ENCODE data around the gene FAAP20. TPM values are rescaled to one million over a fixed set of nuclear protein-coding genes. Genes with fewer than 3 reads are reported as not detected.

FAAP20 gene
- total RNA-seq, 1 donor from 2014 or later: 38.3 TPM

GRCh38 chr1:2170211-2170610 is 24.4 kb downstream of the FAAP20 start:
- H3K9me3 ChIP-seq: no peaks in the 10 kb centered on the region
- H3K4me3 ChIP-seq: no peak overlapping the region
- TF ChIP-seq CTCF (IDR thresholded peaks at IDR 0.05): no peak
- no peak overlapping the region for H3K27ac ChIP-seq
- no peaks in the 10 kb centered on the region for H3K36me3 ChIP-seq
- no peak for DNase-seq (ENCODE audit: low spot score in 2 of 2)
- intact Hi-C loops (cut with DNase I): no loop called here
- H3K27me3 ChIP-seq: no peaks in the 10 kb centered on the region
- H3K4me1 ChIP-seq: no peaks in the 10 kb centered on the region

GRCh38 chr1:2169200-2169836 is 25.3 kb downstream of the FAAP20 start:
- intact Hi-C loops (cut with DNase I): no loop called here
- H3K9me3 ChIP-seq: no peaks in the 10 kb centered on the region
- no peak for DNase-seq (ENCODE audit: low spot score in 2 of 2)
- H3K4me1 ChIP-seq: no peaks in the 10 kb centered on the region
- no peak overlapping the region for H3K4me3 ChIP-seq
- TF ChIP-seq CTCF (IDR thresholded peaks at IDR 0.05): no peak
- H3K27ac ChIP-seq: no peak overlapping the region
- no peaks in the 10 kb centered on the region for H3K27me3 ChIP-seq
- H3K36me3 ChIP-seq: no peaks in the 10 kb centered on the region

GRCh38 chr1:2168535-2168934 is 26.0 kb downstream of the FAAP20 start:
- TF ChIP-seq CTCF (IDR thresholded peaks at IDR 0.05): no peak
- H3K27ac ChIP-seq: no peak overlapping the region
- no peaks in the 10 kb centered on the region for H3K27me3 ChIP-seq
- no peaks in the 10 kb centered on the region for H3K9me3 ChIP-seq
- no peaks in the 10 kb centered on the region for H3K4me1 ChIP-seq
- H3K36me3 ChIP-seq: no peaks in the 10 kb centered on the region
- no peak overlapping the region for H3K4me3 ChIP-seq
- DNase-seq (ENCODE audit: low spot score in 2 of 2): no peak
- intact Hi-C loops (cut with DNase I): no loop called here

GRCh38 chr1:2168090-2168489 is 26.5 kb downstream of the FAAP20 start:
- H3K9me3 ChIP-seq: no peaks in the 10 kb centered on the region
- no peaks in the 10 kb centered on the region for H3K36me3 ChIP-seq
- no peak for DNase-seq (ENCODE audit: low spot score in 2 of 2)
- no peak overlapping the region for H3K27ac ChIP-seq
- no peaks in the 10 kb centered on the region for H3K27me3 ChIP-seq
- intact Hi-C loops (cut with DNase I): no loop called here
- H3K4me3 ChIP-seq: no peak overlapping the region
- no peaks in the 10 kb centered on the region for H3K4me1 ChIP-seq
- TF ChIP-seq CTCF (IDR thresholded peaks at IDR 0.05): no peak

GRCh38 chr1:2166695-2167094 is 27.9 kb downstream of the FAAP20 start:
- no peak for DNase-seq (ENCODE audit: low spot score in 2 of 2)
- H3K36me3 ChIP-seq: no peaks in the 10 kb centered on the region
- no peaks in the 10 kb centered on the region for H3K9me3 ChIP-seq
- TF ChIP-seq CTCF (IDR thresholded peaks at IDR 0.05): no peak
- H3K4me3 ChIP-seq: no peak overlapping the region
- intact Hi-C loops (cut with DNase I): no loop called here
- H3K27me3 ChIP-seq: no peaks in the 10 kb centered on the region
- H3K4me1 ChIP-seq: no peaks in the 10 kb centered on the region
- H3K27ac ChIP-seq: no peak overlapping the region

- Histone ChIP-seq H3K9me3 (no peaks in the 10 kb centered on the region), H3K36me3 (no peaks in the 10 kb centered on the region), H3K4me1 (no peaks in the 10 kb centered on the region), H3K27me3 (no peaks in the 10 kb centered on the region), H3K4me3 (no peak overlapping the region), H3K27ac (no peak overlapping the region)
- no peak for TF ChIP-seq CTCF (IDR thresholded peaks at IDR 0.05)
- no peak for DNase-seq (ENCODE audit: low spot score in 2 of 2)
- intact Hi-C loops (cut with DNase I): no loop called here
Observed at GRCh38 chr1:2166254-2166653, 28.3 kb downstream of the FAAP20 start.
